Stomach (tissue), 9 donors: ENCODE measurements around the gene PPM1G. TPM values are rescaled to one million over a fixed set of nuclear protein-coding genes. Genes with fewer than 3 reads are reported as not detected.

Experiments
- DNase-seq, 2 donors: peaks; one replicate each; pipeline versions ENCODE4 v3.0.0 to v3.0.0-alpha.2; 2013 to 2019
- H3K27ac ChIP-seq, 5 donors: fragments of 200-600 bp in 4 of 5; sonication (generic) in 4 of 5; one replicate each; pipeline ENCODE4 v1.5.1; 2013 to 2019; ENCODE audit warnings: mild to moderate bottlenecking in 1 of 5, moderate library complexity in 1 of 5
- H3K27me3 ChIP-seq, 3 donors: fragments of 200-600 bp; sonication (generic); one replicate each; pipeline ENCODE4 v1.5.1; 2017 to 2019; ENCODE audit warnings: mixed run types in 1 of 3
- H3K36me3 ChIP-seq, 4 donors: fragments of 200-600 bp; sonication (generic); 1 replicate in 3 of 4; 2 replicates in 1 of 4; pipeline ENCODE4 v1.5.1; 2016 to 2019
- H3K4me1 ChIP-seq, 4 donors: fragments of 200-600 bp; sonication (generic); one replicate each; pipeline ENCODE4 v1.5.1; 2016 to 2019
- H3K4me3 ChIP-seq, 4 donors: fragments of 200-600 bp; sonication (generic) in 3 of 4; one replicate each; pipeline ENCODE4 v1.5.1; 2016 to 2019; ENCODE audit warnings: mild to moderate bottlenecking in 1 of 4
- H3K9me3 ChIP-seq, 4 donors: fragments of 200-600 bp; sonication (generic); one replicate each; pipeline ENCODE4 v1.5.1; 2016 to 2019
- EP300 ChIP-seq: sonication (generic); formaldehyde crosslinking; IDR thresholded peaks from one replicate; pipeline ENCODE4 v1.6.1; 2017; ENCODE audit warnings: antibody characterized with exemption
- POLR2A ChIP-seq, 4 donors: fragments of 450-650 bp; IDR thresholded peaks; one replicate each; pipeline ENCODE4 v1.6.1; 2016; ENCODE audit warnings: antibody characterized with exemption in 4 of 4, control low read depth in 2 of 4, mild to moderate bottlenecking in 1 of 4, moderate library complexity in 1 of 4
- POLR2AphosphoS5 ChIP-seq, 3 donors: sonication (generic); formaldehyde crosslinking; IDR thresholded peaks; one replicate each; pipeline ENCODE4 v1.6.1; 2016; ENCODE audit warnings: antibody characterized with exemption in 3 of 3
- WGBS, 5 donors: extraction: QIAGEN DNeasy Blood & Tissue Kit in 3 of 5; methylation state at CpG; one replicate each; pipeline versions ENCODE4 v1.1.5 to v1.1.7; 2013 to 2018; 5-methylcytosine and 5-hydroxymethylcytosine counted together
- intact Hi-C: fragments of 100-400 bp; cut with DNase I; formaldehyde crosslinking; loops from one replicate; pipeline ENCODE4 v1.15.1; 2023; ENCODE audit warnings: low total_unique reads
- polyA plus RNA-seq, 3 donors: library from polyadenylated mRNA; stranded (reverse); fragments of 200-250 nt; gene quantifications; one replicate each; pipeline ENCODE4 v1.2.3, GENCODE V29; 2013
- total RNA-seq, 5 donors: library from RNA; depleted of rRNA; stranded (reverse); fragments of >200 nt; gene quantifications; one replicate each; pipeline versions ENCODE4 v1.1.0 to v1.2.3, GENCODE V29; 2014 to 2016
- TF ChIP-seq, protein P1 (sequence below), 7 experiments: fragments of 450-650 bp in 4 of 7; fragments of 200-600 bp in 3 of 7; sonication (generic) in 3 of 7; IDR thresholded peaks; one replicate each; pipeline ENCODE4 v1.5.1; 2016 to 2019; ENCODE audit warnings: antibody characterized with exemption in 7 of 7, control low read depth in 2 of 7, mild to moderate bottlenecking in 1 of 7
- donor health status: healthy with polysubstance abuse.
- donor health status: Bipolar disorder and iron deficiency.
- donor health status: healthy.

Gene PPM1G
- total and polyA plus RNA-seq, 8 donors: 10.5 to 49.8 (median 43.6) TPM

- Histone ChIP-seq H3K4me3 (peak overlapping the region in 2 of 4 donors; percentile 71 to 77), H3K9me3 (no peaks in the 10 kb centered on the region), H3K27me3 (no peaks in the 10 kb centered on the region), H3K4me1 (peaks cover 23 to 43% (median 40%) of the 10 kb centered on the region in 4 donors), H3K27ac (peak overlapping the region in 4 of 5 donors; percentile 91 to 99 (median 94)), H3K36me3 (peaks cover 48 to 76% (median 73%) of the 10 kb centered on the region in 4 donors)
- TF ChIP-seq, protein P1, sequence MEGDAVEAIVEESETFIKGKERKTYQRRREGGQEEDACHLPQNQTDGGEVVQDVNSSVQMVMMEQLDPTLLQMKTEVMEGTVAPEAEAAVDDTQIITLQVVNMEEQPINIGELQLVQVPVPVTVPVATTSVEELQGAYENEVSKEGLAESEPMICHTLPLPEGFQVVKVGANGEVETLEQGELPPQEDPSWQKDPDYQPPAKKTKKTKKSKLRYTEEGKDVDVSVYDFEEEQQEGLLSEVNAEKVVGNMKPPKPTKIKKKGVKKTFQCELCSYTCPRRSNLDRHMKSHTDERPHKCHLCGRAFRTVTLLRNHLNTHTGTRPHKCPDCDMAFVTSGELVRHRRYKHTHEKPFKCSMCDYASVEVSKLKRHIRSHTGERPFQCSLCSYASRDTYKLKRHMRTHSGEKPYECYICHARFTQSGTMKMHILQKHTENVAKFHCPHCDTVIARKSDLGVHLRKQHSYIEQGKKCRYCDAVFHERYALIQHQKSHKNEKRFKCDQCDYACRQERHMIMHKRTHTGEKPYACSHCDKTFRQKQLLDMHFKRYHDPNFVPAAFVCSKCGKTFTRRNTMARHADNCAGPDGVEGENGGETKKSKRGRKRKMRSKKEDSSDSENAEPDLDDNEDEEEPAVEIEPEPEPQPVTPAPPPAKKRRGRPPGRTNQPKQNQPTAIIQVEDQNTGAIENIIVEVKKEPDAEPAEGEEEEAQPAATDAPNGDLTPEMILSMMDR (IDR thresholded peaks at IDR 0.05): no peak
- TF ChIP-seq EP300 (no peak), POLR2AphosphoS5 (IDR thresholded peaks at IDR 0.05) (no peak), POLR2A (IDR thresholded peaks at IDR 0.05) (no peak)
- no peak for DNase-seq
- intact Hi-C loops: no loop called here
- 86 to 92% (median 88%) methylated on average over 10 of the region's 10 CpGs for WGBS, 5 donors
These were observed 27.7 kb downstream of the PPM1G start for GRCh38 chr2:27381577-27382181.

GRCh38 chr2:27380626-27381545 lies 28.5 kb downstream of the PPM1G start, which contains the start of gene ZNF513:
TSS of gene ZNF513 (minus strand) at chr2:27380734. CDS start at chr2:27380526, 208 bp downstream.
- peak; percentile 83 to 97 (median 87) for TF ChIP-seq POLR2AphosphoS5 (IDR thresholded peaks at IDR 0.05)
- TF ChIP-seq EP300: peak; percentile 5
- TF ChIP-seq POLR2A (IDR thresholded peaks at IDR 0.05): no peak
- intact Hi-C loops: no loop called here
- peaks cover 50 to 76% (median 73%) of the 10 kb centered on the region in 4 donors for H3K36me3 ChIP-seq
- H3K4me3 ChIP-seq: peak within 1 kb of the TSS; percentile 71 to 83 (median 76)
- no peaks in the 10 kb centered on the region for H3K9me3 ChIP-seq
- H3K27ac ChIP-seq: peak within 1 kb of the TSS; percentile 91 to 99 (median 95)
- no peaks in the 10 kb centered on the region for H3K27me3 ChIP-seq
- H3K4me1 ChIP-seq: peaks cover 23 to 46% (median 41%) of the 10 kb centered on the region in 4 donors
- DNase-seq: peak; percentile 98 to 99
- 11 to 30% (median 13%) methylated on average over 30 to 67 of the region's 67 CpGs for WGBS, 5 donors

DNA sequence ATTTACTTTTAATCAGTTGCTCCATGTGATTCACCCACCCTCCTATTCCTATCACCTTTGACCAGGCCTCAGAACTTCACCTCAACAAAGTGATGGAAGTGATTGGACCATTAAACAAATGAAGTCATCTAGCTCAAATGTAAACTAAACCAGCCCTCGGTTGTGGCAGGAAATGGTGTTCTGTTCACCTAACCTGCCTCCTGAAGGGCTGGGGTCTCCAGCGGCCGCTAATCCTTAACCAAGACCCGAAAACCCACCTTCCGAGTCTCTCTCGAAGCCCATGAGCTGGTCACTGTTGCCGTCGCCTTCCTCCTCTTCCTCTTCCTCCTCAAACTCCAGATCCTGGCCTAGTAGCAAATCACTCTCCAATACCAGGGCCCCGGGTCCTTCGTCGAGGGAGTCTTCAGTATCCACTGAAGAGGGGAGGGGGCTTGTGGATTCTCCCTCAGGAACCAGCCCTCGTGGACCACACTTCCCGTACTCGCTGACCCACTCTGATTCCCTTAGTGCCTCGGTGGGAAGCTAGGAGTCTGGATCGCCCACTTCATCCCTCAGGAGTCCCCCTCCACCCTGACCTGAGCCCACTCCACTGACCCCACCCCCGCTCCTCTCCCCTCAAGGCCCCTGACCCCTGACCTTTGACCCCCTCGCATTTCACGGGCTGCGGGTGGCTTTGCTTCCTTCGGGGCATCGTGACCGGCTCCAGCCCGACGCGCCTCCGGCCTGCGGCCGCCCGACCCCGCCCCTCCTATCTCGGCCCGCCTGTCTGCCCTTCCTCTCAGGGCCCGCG lies 29.4 kb downstream of the PPM1G start:
- TF ChIP-seq POLR2AphosphoS5 (IDR thresholded peaks at IDR 0.05) (peak in 2 of 3 donors; percentile 39 to 74), POLR2A (IDR thresholded peaks at IDR 0.05) (no peak)
- H3K4me1 ChIP-seq: peaks cover 23 to 46% (median 41%) of the 10 kb centered on the region in 4 donors
- H3K9me3 ChIP-seq: no peaks in the 10 kb centered on the region
- peaks cover 54 to 76% (median 73%) of the 10 kb centered on the region in 4 donors for H3K36me3 ChIP-seq
- H3K27me3 ChIP-seq: no peaks in the 10 kb centered on the region
- DNase-seq: peak; percentile 40 to 83
- H3K4me3 ChIP-seq: peak overlapping the region; percentile 71 to 83 (median 76)
- peak overlapping the region; percentile 91 to 99 (median 95) for H3K27ac ChIP-seq
- intact Hi-C loops: no loop called here
- WGBS, 5 donors: 0 to 1% (median 1%) methylated on average over 15 to 35 of the region's 35 CpGs

- H3K4me1 ChIP-seq: peaks cover 23 to 46% (median 41%) of the 10 kb centered on the region in 4 donors
- WGBS, 5 donors: 40 to 59% (median 55%) methylated on average over 2 of the region's 2 CpGs
- intact Hi-C loops: no loop called here
- H3K36me3 ChIP-seq: peaks cover 53 to 76% (median 73%) of the 10 kb centered on the region in 4 donors
- H3K27me3 ChIP-seq: no peaks in the 10 kb centered on the region
- no peak for DNase-seq
- no peaks in the 10 kb centered on the region for H3K9me3 ChIP-seq
- TF ChIP-seq EP300 (no peak), POLR2AphosphoS5 (IDR thresholded peaks at IDR 0.05) (no peak), POLR2A (IDR thresholded peaks at IDR 0.05) (no peak)
- peak overlapping the region in 4 of 5 donors; percentile 91 to 99 (median 94) for H3K27ac ChIP-seq
- H3K4me3 ChIP-seq: peak overlapping the region; percentile 71 to 83 (median 76)
These were observed 30.0 kb downstream of the PPM1G start for GRCh38 chr2:27379383-27379835.

DNA sequence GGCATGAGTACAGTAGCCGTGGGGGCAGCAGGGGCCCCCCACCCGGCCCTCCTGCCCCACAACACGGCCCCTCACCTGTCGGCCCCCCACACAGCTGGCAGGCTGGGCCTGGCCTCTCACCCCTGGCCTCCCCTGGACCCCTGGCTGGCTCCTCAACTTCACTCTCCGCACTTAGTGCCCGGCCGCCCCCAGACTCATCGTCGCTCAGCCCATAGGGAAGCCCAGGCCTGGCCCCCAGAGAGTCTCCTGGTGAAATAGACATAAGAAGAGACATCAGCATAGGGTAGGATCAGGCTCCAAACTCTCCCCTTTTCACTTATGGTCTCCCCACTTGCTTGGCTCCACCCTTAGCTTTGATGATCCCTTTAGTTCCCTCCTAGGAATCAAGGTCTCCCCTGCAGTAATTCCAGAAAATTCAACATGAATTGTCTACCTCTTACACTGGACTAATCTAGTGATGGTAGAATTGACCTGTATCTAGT lies 30.5 kb downstream of the PPM1G start:
- Histone ChIP-seq H3K36me3 (peaks cover 55 to 76% (median 73%) of the 10 kb centered on the region in 4 donors), H3K9me3 (no peaks in the 10 kb centered on the region), H3K27me3 (no peaks in the 10 kb centered on the region), H3K4me3 (peak overlapping the region in 2 of 4 donors; percentile 71 to 76), H3K4me1 (peaks cover 23 to 46% (median 41%) of the 10 kb centered on the region in 4 donors), H3K27ac (peak overlapping the region in 4 of 5 donors; percentile 91 to 99 (median 94))
- DNase-seq: no peak
- intact Hi-C loops: no loop called here
- TF ChIP-seq POLR2AphosphoS5 (IDR thresholded peaks at IDR 0.05) (no peak), POLR2A (IDR thresholded peaks at IDR 0.05) (no peak), EP300 (no peak)
- TF ChIP-seq, protein P1 (IDR thresholded peaks at IDR 0.05): no peak
- 78 to 84% (median 81%) methylated on average over 7 to 9 of the region's 9 CpGs for WGBS, 5 donors
